CD4-positive, alpha-beta T cell (primary cell): ENCODE data around the gene TNIP3. TPM values are rescaled to one million over a fixed set of nuclear protein-coding genes. Genes with fewer than 3 reads are reported as not detected.

ENCODE experiments used
- ATAC-seq: fragments of 200-7000 bp; cut with Tn5 transposase; one replicate; pipeline ENCODE4 v1.10.0; 2022; ENCODE audit warnings: mild to moderate bottlenecking; ENCODE audit not compliant: poor library complexity
- CTCF ChIA-PET: fragments of 350-600 bp; sonication (Branson Sonifier 250); formaldehyde crosslinking; loops from one replicate; lab custom pipeline; 2021; ENCODE audit warnings: antibody characterized with exemption, inconsistent platforms; lab: Charles Lee
- POLR2A ChIA-PET: fragments of 350-600 bp; sonication (Branson Sonifier 250); formaldehyde crosslinking; loops from one replicate; lab custom pipeline; 2021; ENCODE audit warnings: antibody characterized with exemption, inconsistent platforms; lab: Charles Lee
- DNase-seq, 14 experiments: peaks; one replicate each; pipeline ENCODE4 v3.0.0-alpha.2; 2013 to 2020; ENCODE audit warnings: mixed read lengths in 2 of 14
- H3K27ac ChIP-seq, 2 donors: one replicate each; pipeline versions ENCODE4 v1.5.1 to v1.7.0; 2013; ENCODE audit warnings: low read length in 2 of 2, low read depth in 1 of 2, mild to moderate bottlenecking in 1 of 2
- H3K27me3 ChIP-seq, 2 experiments: 1 replicate in 1 of 2; 2 replicates in 1 of 2; pipeline versions ENCODE4 v1.6.1 to v1.7.0; 2013; ENCODE audit warnings: low read length in 2 of 2, control low read depth in 1 of 2, mild to moderate bottlenecking in 1 of 2, moderate library complexity in 1 of 2; ENCODE audit not compliant: insufficient read depth in 2 of 2, control insufficient read depth in 1 of 2
- H3K36me3 ChIP-seq: one replicate; pipeline ENCODE4 v1.6.1; 2013; ENCODE audit warnings: low read length, control low read depth; ENCODE audit not compliant: insufficient read depth
- H3K4me1 ChIP-seq: one replicate; pipeline ENCODE4 v1.6.1; 2013; ENCODE audit warnings: low read length, control low read depth; ENCODE audit not compliant: insufficient read depth
- H3K4me3 ChIP-seq: one replicate; pipeline ENCODE4 v1.5.1; 2013; ENCODE audit warnings: mild to moderate bottlenecking, low read length, moderate library complexity
- H3K9me3 ChIP-seq, 2 experiments: 1 replicate in 1 of 2; 2 replicates in 1 of 2; pipeline versions ENCODE4 v1.6.1 to v1.7.0; 2013; ENCODE audit warnings: low read length in 2 of 2, mild to moderate bottlenecking in 2 of 2, control low read depth in 1 of 2, moderate library complexity in 1 of 2; ENCODE audit not compliant: control insufficient read depth in 1 of 2, insufficient read depth in 1 of 2
- H3K27ac Mint-ChIP-seq: one replicate; pipeline ENCODE4 v1.8.0; 2020; ENCODE audit warnings: mixed read lengths
- H3K27me3 Mint-ChIP-seq: one replicate; pipeline ENCODE4 v1.8.0; 2021; ENCODE audit warnings: mixed read lengths
- H3K36me3 Mint-ChIP-seq: one replicate; pipeline ENCODE4 v1.8.0; 2021; ENCODE audit warnings: low read depth, mixed read lengths
- H3K4me1 Mint-ChIP-seq: one replicate; pipeline ENCODE4 v1.8.0; 2021; ENCODE audit warnings: low read depth, mixed read lengths
- H3K4me3 Mint-ChIP-seq: one replicate; pipeline ENCODE4 v1.8.0; 2020; ENCODE audit warnings: mild to moderate bottlenecking, mixed read lengths
- H3K9me3 Mint-ChIP-seq: one replicate; pipeline ENCODE4 v1.8.0; 2020; ENCODE audit warnings: mixed read lengths
- CTCF ChIP-seq: fragments of 200-600 bp; IDR thresholded peaks from one replicate; pipeline ENCODE4 v1.8.0; 2022; ENCODE audit warnings: antibody characterized with exemption, mild to moderate bottlenecking
- intact Hi-C, 2 experiments: fragments of 100-400 bp; cut with DNase I in 1 of 2; cut with micrococcal nuclease in 1 of 2; formaldehyde crosslinking; loops; one replicate each; pipeline versions ENCODE4 v1.15.1 to v1.9.0; 2023 to 2025; cut with DNase I, micrococcal nuclease
- total RNA-seq, 174 experiments: library from RNA in 2 of 174; stranded (reverse) in 2 of 174; gene quantifications; one replicate each; pipeline ENCODE4 v1.2.3 and lab custom pipeline; 2021 to 2026

The TNIP3 gene
- total RNA-seq, 2 experiments from 2014 or later = 0.39 to 0.66 TPM

GRCh38 chr4:121130326-121130660 lies 33.8 kb downstream of the TNIP3 start:
- no peaks in the 10 kb centered on the region for H3K36me3 Mint-ChIP-seq
- H3K4me1 Mint-ChIP-seq = peaks cover 44% of the 10 kb centered on the region
- peak overlapping the region; percentile 18 for H3K27ac Mint-ChIP-seq
- H3K27me3 Mint-ChIP-seq = no peaks in the 10 kb centered on the region
- no peaks in the 10 kb centered on the region for H3K9me3 Mint-ChIP-seq
- Histone ChIP-seq H3K27me3 (no peaks in the 10 kb centered on the region), H3K4me3 (no peak overlapping the region), H3K4me1 (peaks cover 10% of the 10 kb centered on the region), H3K9me3 (no peaks in the 10 kb centered on the region), H3K27ac (no peak overlapping the region), H3K36me3 (no peaks in the 10 kb centered on the region)
- DNase-seq (no peak), ATAC-seq (no peak)
- TF ChIP-seq CTCF = no peak
- H3K4me3 Mint-ChIP-seq = no peak overlapping the region
- intact Hi-C loops = loop anchor here in 1 of 2 experiments (10.0 kb wide), 1 partner anchor 55 kb away; no protein-coding TSS in a partner anchor
- POLR2A ChIA-PET = no interaction called here
- CTCF ChIA-PET = no interaction called here

- Histone ChIP-seq H3K27me3 (no peaks in the 10 kb centered on the region), H3K4me1 (peaks cover 8% of the 10 kb centered on the region), H3K4me3 (no peak overlapping the region), H3K27ac (no peak overlapping the region), H3K36me3 (no peaks in the 10 kb centered on the region), H3K9me3 (no peaks in the 10 kb centered on the region)
- Mint-ChIP-seq H3K4me1 (peaks cover 44% of the 10 kb centered on the region), H3K36me3 (no peaks in the 10 kb centered on the region), H3K27ac (peak overlapping the region; percentile 18), H3K27me3 (no peaks in the 10 kb centered on the region), H3K9me3 (no peaks in the 10 kb centered on the region), H3K4me3 (no peak overlapping the region)
- DNase-seq (no peak), ATAC-seq (no peak)
- TF ChIP-seq CTCF = no peak
- ChIA-PET CTCF (no interaction called here), POLR2A (no interaction called here)
- intact Hi-C loops = loop anchor here in 1 of 2 experiments (10.0 kb wide), 1 partner anchor 55 kb away; no protein-coding TSS in a partner anchor
Measured at GRCh38 chr4:121129606-121130325, 34.4 kb downstream of the TNIP3 start.

- DNase-seq (no peak), ATAC-seq (no peak)
- Histone ChIP-seq H3K4me1 (peaks cover 6% of the 10 kb centered on the region), H3K9me3 (no peaks in the 10 kb centered on the region), H3K27ac (no peak overlapping the region), H3K27me3 (no peaks in the 10 kb centered on the region), H3K36me3 (no peaks in the 10 kb centered on the region), H3K4me3 (no peak overlapping the region)
- TF ChIP-seq CTCF = no peak
- Mint-ChIP-seq H3K4me3 (no peak overlapping the region), H3K9me3 (no peaks in the 10 kb centered on the region), H3K27me3 (no peaks in the 10 kb centered on the region), H3K4me1 (peaks cover 29% of the 10 kb centered on the region), H3K27ac (no peak overlapping the region), H3K36me3 (no peaks in the 10 kb centered on the region)
- intact Hi-C loops = no loop called here
- POLR2A ChIA-PET = interaction anchor here (0.5 kb wide), 1 partner anchor 241 kb away, joined by 3 read pairs; no protein-coding TSS in a partner anchor
- CTCF ChIA-PET = no interaction called here
Measured at GRCh38 chr4:121127100-121127499, 37.0 kb downstream of the TNIP3 start.
